Neural cell (in vitro differentiated cells): ENCODE measurements around the gene IGBP1.

ENCODE experiments used
- EZH2 ChIP-seq: fragments of 200-600, 300-800 bp; shearing (Covaris generic), sonication (generic); IDR thresholded peaks from 2 replicates; pipeline ENCODE4 v1.6.1; 2014; ENCODE audit warnings: antibody characterized with exemption, low read length, borderline replicate concordance, mild to moderate bottlenecking; ENCODE audit not compliant: insufficient read depth, poor library complexity, severe bottlenecking
- MXI1 ChIP-seq: fragments of 450-650 bp; conservative IDR thresholded peaks from 2 replicates; pipeline ENCODE4 v1.6.1; 2014; ENCODE audit warnings: antibody characterized with exemption, mild to moderate bottlenecking; ENCODE audit not compliant: poor library complexity, severe bottlenecking
- POLR2AphosphoS5 ChIP-seq: IDR thresholded peaks from 2 replicates; pipeline ENCODE4 v1.6.1; 2012
- RAD21 ChIP-seq: fragments of 450-650 bp; conservative IDR thresholded peaks from 2 replicates; pipeline ENCODE4 v1.6.1; 2014; ENCODE audit warnings: antibody characterized with exemption, mild to moderate bottlenecking, moderate library complexity
- TAF1 ChIP-seq: IDR thresholded peaks from 2 replicates; pipeline ENCODE4 v1.6.1; 2012; ENCODE audit warnings: low read depth
- TF ChIP-seq, protein P1 (sequence below): fragments of 450-650 bp; IDR thresholded peaks from 2 replicates; pipeline ENCODE4 v1.5.1; 2014; ENCODE audit warnings: antibody characterized with exemption, mild to moderate bottlenecking, moderate library complexity; ENCODE audit not compliant: poor library complexity, severe bottlenecking
- TF ChIP-seq, protein P2 (sequence below): IDR thresholded peaks from 2 replicates; pipeline ENCODE4 v1.6.1; 2012; ENCODE audit warnings: borderline replicate concordance

DNA sequence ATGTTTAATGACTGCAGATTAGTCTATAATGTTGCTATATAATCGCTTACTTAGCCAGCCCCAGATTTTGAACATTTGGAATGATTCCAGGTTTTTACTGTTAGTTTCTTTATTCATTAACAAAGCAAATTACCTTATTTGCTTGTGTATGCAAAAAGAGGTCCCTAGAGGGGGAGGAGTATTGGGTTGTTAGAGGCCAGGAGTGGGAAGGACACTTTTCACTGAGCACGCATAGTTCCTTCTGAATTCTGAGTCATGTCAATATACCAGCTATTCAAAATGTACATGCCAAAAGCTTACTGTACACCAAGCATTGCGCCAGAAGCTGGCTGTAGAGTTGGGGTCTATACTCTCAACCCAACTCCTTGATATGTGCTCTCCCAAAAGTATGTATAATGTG, 39.0 kb downstream of the IGBP1 start:
- TF ChIP-seq POLR2AphosphoS5 (no peak), RAD21 (no peak), EZH2 (no peak), TAF1 (no peak), MXI1 (no peak)
- TF ChIP-seq, protein P1, sequence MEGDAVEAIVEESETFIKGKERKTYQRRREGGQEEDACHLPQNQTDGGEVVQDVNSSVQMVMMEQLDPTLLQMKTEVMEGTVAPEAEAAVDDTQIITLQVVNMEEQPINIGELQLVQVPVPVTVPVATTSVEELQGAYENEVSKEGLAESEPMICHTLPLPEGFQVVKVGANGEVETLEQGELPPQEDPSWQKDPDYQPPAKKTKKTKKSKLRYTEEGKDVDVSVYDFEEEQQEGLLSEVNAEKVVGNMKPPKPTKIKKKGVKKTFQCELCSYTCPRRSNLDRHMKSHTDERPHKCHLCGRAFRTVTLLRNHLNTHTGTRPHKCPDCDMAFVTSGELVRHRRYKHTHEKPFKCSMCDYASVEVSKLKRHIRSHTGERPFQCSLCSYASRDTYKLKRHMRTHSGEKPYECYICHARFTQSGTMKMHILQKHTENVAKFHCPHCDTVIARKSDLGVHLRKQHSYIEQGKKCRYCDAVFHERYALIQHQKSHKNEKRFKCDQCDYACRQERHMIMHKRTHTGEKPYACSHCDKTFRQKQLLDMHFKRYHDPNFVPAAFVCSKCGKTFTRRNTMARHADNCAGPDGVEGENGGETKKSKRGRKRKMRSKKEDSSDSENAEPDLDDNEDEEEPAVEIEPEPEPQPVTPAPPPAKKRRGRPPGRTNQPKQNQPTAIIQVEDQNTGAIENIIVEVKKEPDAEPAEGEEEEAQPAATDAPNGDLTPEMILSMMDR = no peak
- TF ChIP-seq, protein P2, sequence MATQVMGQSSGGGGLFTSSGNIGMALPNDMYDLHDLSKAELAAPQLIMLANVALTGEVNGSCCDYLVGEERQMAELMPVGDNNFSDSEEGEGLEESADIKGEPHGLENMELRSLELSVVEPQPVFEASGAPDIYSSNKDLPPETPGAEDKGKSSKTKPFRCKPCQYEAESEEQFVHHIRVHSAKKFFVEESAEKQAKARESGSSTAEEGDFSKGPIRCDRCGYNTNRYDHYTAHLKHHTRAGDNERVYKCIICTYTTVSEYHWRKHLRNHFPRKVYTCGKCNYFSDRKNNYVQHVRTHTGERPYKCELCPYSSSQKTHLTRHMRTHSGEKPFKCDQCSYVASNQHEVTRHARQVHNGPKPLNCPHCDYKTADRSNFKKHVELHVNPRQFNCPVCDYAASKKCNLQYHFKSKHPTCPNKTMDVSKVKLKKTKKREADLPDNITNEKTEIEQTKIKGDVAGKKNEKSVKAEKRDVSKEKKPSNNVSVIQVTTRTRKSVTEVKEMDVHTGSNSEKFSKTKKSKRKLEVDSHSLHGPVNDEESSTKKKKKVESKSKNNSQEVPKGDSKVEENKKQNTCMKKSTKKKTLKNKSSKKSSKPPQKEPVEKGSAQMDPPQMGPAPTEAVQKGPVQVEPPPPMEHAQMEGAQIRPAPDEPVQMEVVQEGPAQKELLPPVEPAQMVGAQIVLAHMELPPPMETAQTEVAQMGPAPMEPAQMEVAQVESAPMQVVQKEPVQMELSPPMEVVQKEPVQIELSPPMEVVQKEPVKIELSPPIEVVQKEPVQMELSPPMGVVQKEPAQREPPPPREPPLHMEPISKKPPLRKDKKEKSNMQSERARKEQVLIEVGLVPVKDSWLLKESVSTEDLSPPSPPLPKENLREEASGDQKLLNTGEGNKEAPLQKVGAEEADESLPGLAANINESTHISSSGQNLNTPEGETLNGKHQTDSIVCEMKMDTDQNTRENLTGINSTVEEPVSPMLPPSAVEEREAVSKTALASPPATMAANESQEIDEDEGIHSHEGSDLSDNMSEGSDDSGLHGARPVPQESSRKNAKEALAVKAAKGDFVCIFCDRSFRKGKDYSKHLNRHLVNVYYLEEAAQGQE = no peak
